Measurements from ENCODE around the gene PHACTR1. TPM values are rescaled to one million over a fixed set of nuclear protein-coding genes. Genes with fewer than 3 reads are reported as not detected.

PHACTR1 gene
- total and polyA plus RNA-seq, 2 of the 4 experiments (the other 2 are of a cell fraction), result not detected

DNA sequence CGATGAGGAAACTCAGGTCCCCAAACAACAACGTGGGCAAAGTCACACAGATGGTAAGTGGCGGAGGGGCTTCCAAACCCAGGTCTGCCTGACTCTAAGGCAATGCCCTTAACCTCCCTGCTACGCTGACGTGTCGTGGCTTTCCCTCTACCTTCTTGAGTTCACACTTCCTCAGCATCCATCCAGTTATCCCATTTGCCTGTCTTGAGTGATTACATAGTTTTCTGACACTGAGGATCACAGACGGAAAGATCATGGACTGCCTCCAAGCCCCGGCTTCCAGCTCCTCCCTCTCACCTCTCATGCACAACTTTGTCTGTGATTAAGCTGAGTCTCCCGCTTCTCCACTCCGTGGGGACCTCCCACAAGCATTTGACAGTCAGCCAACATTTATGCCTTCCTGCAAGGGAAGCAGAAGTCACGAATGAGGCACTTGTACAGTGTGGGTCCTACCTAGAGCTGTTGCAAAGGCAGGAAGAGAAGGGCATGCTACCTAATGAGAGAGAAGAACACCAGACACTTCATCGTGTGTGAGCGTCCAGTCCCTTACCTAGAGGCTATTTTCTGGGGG, 578.0 kb downstream of the PHACTR1 start:
- H2AFZ ChIP-seq (replicated peaks; ENCODE audit: low read length, poor library complexity), result no peak overlapping the region
- no peak overlapping the region for H2BK15ac ChIP-seq (ENCODE audit: low read depth, low read length)
- no peak for ATAC-seq (ENCODE audit: low read depth)
- intact Hi-C loops (cut with micrococcal nuclease) (no loop called here), in situ Hi-C loops (cut with MboI; ENCODE audit: low sequenced_read_pairs) (no loop called here), dilution Hi-C loops (cut with HindIII; ENCODE audit: low sequenced_read_pairs, unreplicated experiment) (no loop called here)
- H3K27me3 ChIP-seq (ENCODE audit: control insufficient read depth, insufficient read depth, low read length), result no peaks in the 10 kb centered on the region
- no peak overlapping the region for H4K8ac ChIP-seq (ENCODE audit: low read depth in 2 of 2, low read length in 2 of 2)
- no peaks in the 10 kb centered on the region for H3K4me1 ChIP-seq (ENCODE audit: control insufficient read depth, insufficient read depth, low read length)
- no peak overlapping the region for H2BK120ac ChIP-seq (ENCODE audit: low read depth, low read length)
- H3K4ac ChIP-seq (ENCODE audit: low read depth, low read length), result no peak overlapping the region
- H3K9ac ChIP-seq (ENCODE audit: low read depth, low read length), result no peak overlapping the region
- no peak overlapping the region for H3K14ac ChIP-seq (replicated peaks; ENCODE audit: low read depth, low read length)
- no peak for DNase-seq
- no peak overlapping the region for H3K27ac ChIP-seq (ENCODE audit: insufficient read depth, low read length)
- no peak overlapping the region for H4K5ac ChIP-seq (ENCODE audit: low read depth, low read length)
- no peak overlapping the region for H3K4me2 ChIP-seq (ENCODE audit: low read depth, low read length)
- H3K36me3 ChIP-seq (ENCODE audit: control insufficient read depth, insufficient read depth, low read length), result peaks cover 28% of the 10 kb centered on the region
- BruUV-seq (replicated peaks), result no TSS peak
- H3K56ac ChIP-seq (ENCODE audit: extremely low read depth, insufficient read depth, low read length), result no peak overlapping the region
- H3K9me3 ChIP-seq (ENCODE audit: control insufficient read depth, insufficient read depth, low read length), result no peaks in the 10 kb centered on the region
- no peak overlapping the region for H3K23ac ChIP-seq (ENCODE audit: low read depth, low read length)
- no peak overlapping the region for H3K18ac ChIP-seq (ENCODE audit: low read depth, low read length)
- H2BK5ac ChIP-seq (ENCODE audit: low read depth, low read length, poor library complexity, severe bottlenecking), result no peak overlapping the region
- no peak overlapping the region for H2AK9ac ChIP-seq (replicated peaks; ENCODE audit: low read depth, low read length, poor library complexity)
- H3K79me1 ChIP-seq (ENCODE audit: low read depth in 1 of 2, low read length in 2 of 2), result no peaks in the 10 kb centered on the region
- no peak overlapping the region for H2AK5ac ChIP-seq (ENCODE audit: low read depth, low read length)
- CTCF ChIA-PET, result interaction anchor here (0.6 kb wide), 1 partner anchor 68 kb away, joined by 4 read pairs; no protein-coding TSS in a partner anchor
- TF ChIP-seq FOS (IDR thresholded peaks at IDR 0.05; ENCODE audit: low read depth, low read length), result no peak
- no peak for TF ChIP-seq MAFK (IDR thresholded peaks at IDR 0.05; ENCODE audit: low read depth, low read length)
- TF ChIP-seq POLR2A (IDR thresholded peaks at IDR 0.05; ENCODE audit: low read depth, low read length), result no peak
- TF ChIP-seq, protein P1, sequence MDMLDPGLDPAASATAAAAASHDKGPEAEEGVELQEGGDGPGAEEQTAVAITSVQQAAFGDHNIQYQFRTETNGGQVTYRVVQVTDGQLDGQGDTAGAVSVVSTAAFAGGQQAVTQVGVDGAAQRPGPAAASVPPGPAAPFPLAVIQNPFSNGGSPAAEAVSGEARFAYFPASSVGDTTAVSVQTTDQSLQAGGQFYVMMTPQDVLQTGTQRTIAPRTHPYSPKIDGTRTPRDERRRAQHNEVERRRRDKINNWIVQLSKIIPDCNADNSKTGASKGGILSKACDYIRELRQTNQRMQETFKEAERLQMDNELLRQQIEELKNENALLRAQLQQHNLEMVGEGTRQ (IDR thresholded peaks at IDR 0.05; ENCODE audit: low read depth, low read length), result no peak
- TF ChIP-seq CTCF (conservative IDR thresholded peaks at IDR 0.05; ENCODE audit: low read depth, low read length), result no peak
- no peak for TF ChIP-seq RAD21 (IDR thresholded peaks at IDR 0.05; ENCODE audit: low read length)
- no peak for TF ChIP-seq BHLHE40 (IDR thresholded peaks at IDR 0.05; ENCODE audit: low read depth, low read length)
- no peak for TF ChIP-seq NFE2L2 (IDR thresholded peaks at IDR 0.05; ENCODE audit: low read depth, low read length)
- no peak for TF ChIP-seq MAZ (IDR thresholded peaks at IDR 0.05; ENCODE audit: borderline replicate concordance, low read depth, low read length)
- TF ChIP-seq RFX5 (IDR thresholded peaks at IDR 0.05; ENCODE audit: low read depth, low read length), result no peak
- no peak for TF ChIP-seq RCOR1 (IDR thresholded peaks at IDR 0.05; ENCODE audit: insufficient replicate concordance, low read length)
- no peak for TF ChIP-seq ELK1 (IDR thresholded peaks at IDR 0.05; ENCODE audit: borderline replicate concordance, low read depth, low read length)
- TF ChIP-seq SMC3 (IDR thresholded peaks at IDR 0.05; ENCODE audit: low read depth, low read length), result no peak
- no peak for TF ChIP-seq MXI1 (IDR thresholded peaks at IDR 0.05; ENCODE audit: borderline replicate concordance, low read depth, low read length)
- no peak for TF ChIP-seq CHD1 (IDR thresholded peaks at IDR 0.05; ENCODE audit: low read depth, low read length)
- TF ChIP-seq CEBPB (IDR thresholded peaks at IDR 0.05; ENCODE audit: low read depth, low read length), result no peak
- no peak overlapping the region for H2BK20ac ChIP-seq (ENCODE audit: low read depth, low read length)
- POLR2A ChIA-PET (ENCODE audit: unreplicated experiment), result no interaction called here
- no peak overlapping the region for H4K91ac ChIP-seq (ENCODE audit: insufficient read depth, low read depth, low read length)
- H3K9me1 ChIP-seq (ENCODE audit: insufficient read depth, low read length), result peaks cover 3% of the 10 kb centered on the region; the same call in 1 of the 2 replicates
- H4K20me1 ChIP-seq (ENCODE audit: insufficient read depth, low read length), result no peaks in the 10 kb centered on the region
- WGBS, 2 experiments (ENCODE audit: extremely low coverage in 2 of 2, insufficient read length in 1 of 2), result 84% methylated on average over 7 of the region's 13 CpGs; no CpG with 5 or more reads in 1 of the 2 experiments
- H3K4me3 ChIP-seq (ENCODE audit: insufficient read depth, low read depth, low read length), result no peak overlapping the region
